Liver (tissue), 9 donors: ENCODE data around the gene ASIC5. TPM values are rescaled to one million over a fixed set of nuclear protein-coding genes. Genes with fewer than 3 reads are reported as not detected.

Source experiments
- DNase-seq: peaks from one replicate; pipeline ENCODE4 v3.0.0-alpha.2; 2017; ENCODE audit warnings: low spot score
- H3K27ac ChIP-seq, 2 donors: one replicate each; pipeline ENCODE4 v1.7.0; 2013; ENCODE audit warnings: inconsistent platforms in 2 of 2, low read length in 2 of 2, control low read depth in 1 of 2, low read depth in 1 of 2, mild to moderate bottlenecking in 1 of 2
- H3K27me3 ChIP-seq, 4 donors: one replicate each; pipeline versions ENCODE4 v1.6.1 to v1.7.0; 2013; ENCODE audit warnings: low read length in 3 of 4, inconsistent platforms in 1 of 4, mild to moderate bottlenecking in 1 of 4, moderate library complexity in 1 of 4; ENCODE audit not compliant: control insufficient read depth in 4 of 4, insufficient read depth in 4 of 4
- H3K36me3 ChIP-seq, 4 donors: one replicate each; pipeline versions ENCODE4 v1.6.1 to v1.7.0; 2013; ENCODE audit warnings: low read length in 3 of 4, mild to moderate bottlenecking in 3 of 4, low read depth in 1 of 4, moderate library complexity in 1 of 4; ENCODE audit not compliant: control insufficient read depth in 4 of 4, insufficient read depth in 3 of 4
- H3K4me1 ChIP-seq, 4 donors: one replicate each; pipeline versions ENCODE4 v1.6.1 to v1.7.0; 2013; ENCODE audit warnings: low read length in 3 of 4, mild to moderate bottlenecking in 3 of 4, moderate library complexity in 1 of 4; ENCODE audit not compliant: control insufficient read depth in 4 of 4, insufficient read depth in 4 of 4
- H3K4me3 ChIP-seq, 3 donors: one replicate each; pipeline versions ENCODE4 v1.6.1 to v1.7.0; 2013; ENCODE audit warnings: low read length in 3 of 3, control low read depth in 1 of 3, low read depth in 1 of 3, mild to moderate bottlenecking in 1 of 3
- H3K9ac ChIP-seq, 2 donors: one replicate each; pipeline ENCODE4 v1.7.0; 2013; ENCODE audit warnings: low read length in 2 of 2, mild to moderate bottlenecking in 2 of 2, moderate library complexity in 2 of 2, control low read depth in 1 of 2, low read depth in 1 of 2
- H3K9me3 ChIP-seq, 4 donors: one replicate each; pipeline versions ENCODE4 v1.6.1 to v1.7.0; 2013; ENCODE audit warnings: low read length in 3 of 4; ENCODE audit not compliant: control insufficient read depth in 4 of 4
- ATF3 ChIP-seq: IDR thresholded peaks from 2 replicates; pipeline ENCODE4 v1.6.1; 2016; ENCODE audit warnings: antibody characterized with exemption
- CTCF ChIP-seq: fragments of 150-350 bp; IDR thresholded peaks from 2 replicates; pipeline ENCODE4 v1.5.1; 2017; ENCODE audit warnings: improper control_type of control experiment, low read depth, low read length; ENCODE audit not compliant: missing input control
- FOXA2 ChIP-seq: IDR thresholded peaks from 2 replicates; pipeline ENCODE4 v1.6.1; 2016; ENCODE audit warnings: antibody characterized with exemption
- GABPA ChIP-seq, 2 donors: IDR thresholded peaks in 1 of 2; conservative IDR thresholded peaks in 1 of 2; 2 replicates each; pipeline ENCODE4 v1.6.1; 2016; ENCODE audit warnings: antibody characterized with exemption in 2 of 2, mild to moderate bottlenecking in 1 of 2, moderate library complexity in 1 of 2
- HNF4A ChIP-seq, 2 donors: conservative IDR thresholded peaks; 2 replicates each; pipeline ENCODE4 v1.6.1; 2016; ENCODE audit warnings: antibody characterized with exemption in 2 of 2, mild to moderate bottlenecking in 2 of 2
- HNF4G ChIP-seq: IDR thresholded peaks from 2 replicates; pipeline ENCODE4 v1.6.1; 2016; ENCODE audit warnings: antibody characterized with exemption
- MAX ChIP-seq: IDR thresholded peaks from 2 replicates; pipeline ENCODE4 v1.6.1; 2016; ENCODE audit warnings: antibody characterized with exemption
- NR2F2 ChIP-seq: IDR thresholded peaks from 2 replicates; pipeline ENCODE4 v1.6.1; 2016; ENCODE audit warnings: antibody characterized with exemption
- RAD21 ChIP-seq, 2 donors: IDR thresholded peaks; 2 replicates each; pipeline ENCODE4 v1.6.1; 2016; ENCODE audit warnings: antibody characterized with exemption in 2 of 2, mild to moderate bottlenecking in 2 of 2
- RXRA ChIP-seq, 2 donors: IDR thresholded peaks; 2 replicates each; pipeline ENCODE4 v1.6.1; 2017 to 2018; ENCODE audit warnings: antibody characterized with exemption in 2 of 2, mild to moderate bottlenecking in 1 of 2
- ZBTB33 ChIP-seq: IDR thresholded peaks from 2 replicates; pipeline ENCODE4 v1.6.1; 2016; ENCODE audit warnings: antibody characterized with exemption
- WGBS: extraction: QIAGEN DNeasy Blood & Tissue Kit; methylation state at CpG from one replicate; pipeline ENCODE4 v1.1.7; 2013; 5-methylcytosine and 5-hydroxymethylcytosine counted together
- polyA plus RNA-seq, 2 donors: library from polyadenylated mRNA; stranded (reverse) in 1 of 2; unstranded in 1 of 2; fragments of 200-250 nt in 1 of 2; fragments of >200 nt in 1 of 2; fragmentation: Nextera tagmentation in 1 of 2; extraction: Ambion mirVana in 1 of 2; gene quantifications; one replicate each; pipeline versions ENCODE4 v1.2.1 to v1.2.3, GENCODE V29; 2013 to 2015
- total RNA-seq, 2 donors: library from RNA; depleted of rRNA; stranded (reverse); fragments of >200 nt; gene quantifications; one replicate each; pipeline ENCODE4 v1.2.3, GENCODE V29; 2014
- donor health status: healthy.
- donor health status: healthy.
- donor health status: healthy.
- donor health status: healthy.
- donor health status: healthy.

The ASIC5 gene
- total and polyA plus RNA-seq, 4 donors, result not detected

GRCh38 chr4:155846929-155847328 is 19.1 kb downstream of the ASIC5 start:
- H3K4me1 ChIP-seq, result peaks cover 0 to 4% (median 3%) of the 10 kb centered on the region in 4 donors
- TF ChIP-seq FOXA2 (no peak), HNF4A (conservative IDR thresholded peaks at IDR 0.05) (no peak), ZBTB33 (no peak), MAX (no peak)

GRCh38 chr4:155842080-155842479 is 24.0 kb downstream of the ASIC5 start:
- Histone ChIP-seq H3K9ac (no peak overlapping the region), H3K4me3 (no peak overlapping the region), H3K9me3 (no peaks in the 10 kb centered on the region)

More at GRCh38 chr4:155846929-155847328, 19.1 kb downstream of the ASIC5 start:
- H3K9ac ChIP-seq, result no peak overlapping the region
- no peak for DNase-seq
- no peaks in the 10 kb centered on the region for H3K9me3 ChIP-seq
- no peaks in the 10 kb centered on the region for H3K36me3 ChIP-seq
- no peak overlapping the region for H3K4me3 ChIP-seq
- H3K27me3 ChIP-seq, result no peaks in the 10 kb centered on the region
- no peak overlapping the region for H3K27ac ChIP-seq

GRCh38 chr4:155837203-155837796 is 28.8 kb downstream of the ASIC5 start:
- H3K4me3 ChIP-seq, result no peak overlapping the region
- no peaks in the 10 kb centered on the region for H3K9me3 ChIP-seq
- no peaks in the 10 kb centered on the region for H3K27me3 ChIP-seq
- TF ChIP-seq NR2F2 (no peak), RAD21 (IDR thresholded peaks at IDR 0.05) (no peak), CTCF (no peak), ATF3 (no peak)
- H3K4me1 ChIP-seq, result peaks cover 2 to 13% (median 7%) of the 10 kb centered on the region in 4 donors
- no peak overlapping the region for H3K9ac ChIP-seq
- no peak for DNase-seq
- 48% methylated on average over 1 of the region's 1 CpG for WGBS
- H3K36me3 ChIP-seq, result no peaks in the 10 kb centered on the region
- no peak overlapping the region for H3K27ac ChIP-seq

More at GRCh38 chr4:155842080-155842479, 24.0 kb downstream of the ASIC5 start:
- Histone ChIP-seq H3K36me3 (no peaks in the 10 kb centered on the region), H3K27ac (no peak overlapping the region), H3K4me1 (no peaks in the 10 kb centered on the region), H3K27me3 (no peaks in the 10 kb centered on the region)
- no peak for DNase-seq
- no peak for TF ChIP-seq HNF4A (conservative IDR thresholded peaks at IDR 0.05)
- no peak for TF ChIP-seq HNF4G
- TF ChIP-seq GABPA (IDR thresholded peaks at IDR 0.05 in 1 of 2, conservative IDR thresholded peaks at IDR 0.05 in 1 of 2), result no peak
- no peak for TF ChIP-seq RXRA (IDR thresholded peaks at IDR 0.05)
